ENCODE measurements around the gene LRMDA. TPM values are rescaled to one million over a fixed set of nuclear protein-coding genes. Genes with fewer than 3 reads are reported as not detected.

Gene LRMDA
- total and polyA plus RNA-seq, 4 experiments from 2014 or later: not detected

GRCh38 chr10:75427951-75428350 is 3.5 kb upstream of the LRMDA start:
- Histone ChIP-seq H3K36me3 (ENCODE audit: insufficient read depth, low read length) (no peaks in the 10 kb centered on the region), H3K4me3 (ENCODE audit: low read length in 2 of 2) (no peak overlapping the region), H3K4me1 (ENCODE audit: insufficient read depth, low read length) (no peaks in the 10 kb centered on the region), H3K9me3 (ENCODE audit: control insufficient read depth in 1 of 2, low read length in 2 of 2) (no peaks in the 10 kb centered on the region), H3K27ac (ENCODE audit: low read depth, low read length) (no peak overlapping the region), H3K27me3 (ENCODE audit: insufficient read depth, low read length) (no peaks in the 10 kb centered on the region)
- Mint-ChIP-seq H3K36me3 (no peaks in the 10 kb centered on the region), H3K27me3 (peaks cover 23 to 34% of the 10 kb centered on the region in 2 donors), H3K27ac (no peak overlapping the region), H3K4me3 (no peak overlapping the region), H3K9me3 (peaks cover 0 to 2% (median 0%) of the 10 kb centered on the region in 8 donors), H3K4me1 (peaks cover 0 to 4% (median 2%) of the 10 kb centered on the region in 4 donors)
- POLR2A ChIA-PET (ENCODE audit: partially characterized antibody): no interaction called here
- CTCF ChIA-PET (ENCODE audit: partially characterized antibody): no interaction called here
- intact Hi-C loops (cut with micrococcal nuclease): no loop called here
- no peak for DNase-seq

GRCh38 chr10:75428434-75429158 is 2.8 kb upstream of the LRMDA start:
- H3K36me3 ChIP-seq (ENCODE audit: insufficient read depth, low read length): no peaks in the 10 kb centered on the region
- ChIA-PET CTCF (ENCODE audit: partially characterized antibody) (no interaction called here), POLR2A (ENCODE audit: partially characterized antibody) (no interaction called here)
- H3K4me1 Mint-ChIP-seq: peaks cover 0 to 4% (median 2%) of the 10 kb centered on the region in 4 donors
- no peak for DNase-seq
- no peak overlapping the region for H3K4me3 Mint-ChIP-seq
- H3K4me3 ChIP-seq (ENCODE audit: low read length in 2 of 2): no peak overlapping the region
- peaks cover 0 to 2% (median 0%) of the 10 kb centered on the region in 8 donors for H3K9me3 Mint-ChIP-seq
- intact Hi-C loops (cut with micrococcal nuclease): no loop called here
- no peaks in the 10 kb centered on the region for H3K4me1 ChIP-seq (ENCODE audit: insufficient read depth, low read length)
- H3K9me3 ChIP-seq (ENCODE audit: control insufficient read depth in 1 of 2, low read length in 2 of 2): no peaks in the 10 kb centered on the region
- H3K27me3 ChIP-seq (ENCODE audit: insufficient read depth, low read length): no peaks in the 10 kb centered on the region
- H3K27ac Mint-ChIP-seq: no peak overlapping the region
- H3K27me3 Mint-ChIP-seq: peaks cover 27 to 37% of the 10 kb centered on the region in 2 donors
- no peak overlapping the region for H3K27ac ChIP-seq (ENCODE audit: low read depth, low read length)
- H3K36me3 Mint-ChIP-seq: no peaks in the 10 kb centered on the region

- Mint-ChIP-seq H3K36me3 (no peaks in the 10 kb centered on the region), H3K27ac (no peak overlapping the region), H3K4me1 (peaks cover 0 to 4% (median 2%) of the 10 kb centered on the region in 4 donors), H3K27me3 (peaks cover 30 to 42% of the 10 kb centered on the region in 2 donors), H3K4me3 (no peak overlapping the region), H3K9me3 (peaks cover 0 to 2% (median 0%) of the 10 kb centered on the region in 8 donors)
- H3K4me1 ChIP-seq (ENCODE audit: insufficient read depth, low read length): no peaks in the 10 kb centered on the region
- H3K27me3 ChIP-seq (ENCODE audit: insufficient read depth, low read length): no peaks in the 10 kb centered on the region
- ChIA-PET CTCF (ENCODE audit: partially characterized antibody) (no interaction called here), POLR2A (ENCODE audit: partially characterized antibody) (no interaction called here)
- no peak for DNase-seq
- no peaks in the 10 kb centered on the region for H3K36me3 ChIP-seq (ENCODE audit: insufficient read depth, low read length)
- H3K27ac ChIP-seq (ENCODE audit: low read depth, low read length): no peak overlapping the region
- intact Hi-C loops (cut with micrococcal nuclease): no loop called here
- H3K4me3 ChIP-seq (ENCODE audit: low read length in 2 of 2): no peak overlapping the region
- no peaks in the 10 kb centered on the region for H3K9me3 ChIP-seq (ENCODE audit: control insufficient read depth in 1 of 2, low read length in 2 of 2)
These were observed 2.1 kb upstream of the LRMDA start for GRCh38 chr10:75429159-75429827.

- no peak overlapping the region for H3K4me3 Mint-ChIP-seq
- peaks cover 0 to 2% (median 0%) of the 10 kb centered on the region in 8 donors for H3K9me3 Mint-ChIP-seq
- H3K27me3 ChIP-seq (ENCODE audit: insufficient read depth, low read length): no peaks in the 10 kb centered on the region
- H3K27ac ChIP-seq (ENCODE audit: low read depth, low read length): no peak overlapping the region
- intact Hi-C loops (cut with micrococcal nuclease): no loop called here
- CTCF ChIA-PET (ENCODE audit: partially characterized antibody): no interaction called here
- peaks cover 31 to 44% of the 10 kb centered on the region in 2 donors for H3K27me3 Mint-ChIP-seq
- POLR2A ChIA-PET (ENCODE audit: partially characterized antibody): no interaction called here
- no peaks in the 10 kb centered on the region for H3K9me3 ChIP-seq (ENCODE audit: control insufficient read depth in 1 of 2, low read length in 2 of 2)
- no peaks in the 10 kb centered on the region for H3K36me3 ChIP-seq (ENCODE audit: insufficient read depth, low read length)
- no peak for DNase-seq
- H3K4me1 Mint-ChIP-seq: peaks cover 0 to 4% (median 2%) of the 10 kb centered on the region in 4 donors
- H3K4me3 ChIP-seq (ENCODE audit: low read length in 2 of 2): no peak overlapping the region
- no peaks in the 10 kb centered on the region for H3K36me3 Mint-ChIP-seq
- peak overlapping the region in 1 of 7 donors; percentile 66 for H3K27ac Mint-ChIP-seq
- no peaks in the 10 kb centered on the region for H3K4me1 ChIP-seq (ENCODE audit: insufficient read depth, low read length)
These were observed 1.2 kb upstream of the LRMDA start for GRCh38 chr10:75430000-75430763.

- Histone ChIP-seq H3K4me3 (ENCODE audit: low read length in 2 of 2) (no peak overlapping the region), H3K4me1 (ENCODE audit: insufficient read depth, low read length) (no peaks in the 10 kb centered on the region), H3K9me3 (ENCODE audit: control insufficient read depth in 1 of 2, low read length in 2 of 2) (no peaks in the 10 kb centered on the region), H3K36me3 (ENCODE audit: insufficient read depth, low read length) (no peaks in the 10 kb centered on the region), H3K27me3 (ENCODE audit: insufficient read depth, low read length) (no peaks in the 10 kb centered on the region), H3K27ac (ENCODE audit: low read depth, low read length) (no peak overlapping the region)
- intact Hi-C loops (cut with micrococcal nuclease): no loop called here
- H3K27ac Mint-ChIP-seq: no peak overlapping the region
- peaks cover 36 to 46% of the 10 kb centered on the region in 2 donors for H3K27me3 Mint-ChIP-seq
- no peaks in the 10 kb centered on the region for H3K36me3 Mint-ChIP-seq
- H3K4me1 Mint-ChIP-seq: peaks cover 0 to 4% (median 2%) of the 10 kb centered on the region in 4 donors
- no peak for DNase-seq
- peaks cover 0 to 2% (median 0%) of the 10 kb centered on the region in 8 donors for H3K9me3 Mint-ChIP-seq
- POLR2A ChIA-PET (ENCODE audit: partially characterized antibody): no interaction called here
- CTCF ChIA-PET (ENCODE audit: partially characterized antibody): interaction anchor here (1.0 kb wide), 1 partner anchor 13 kb away, joined by 3 read pairs; no protein-coding TSS in a partner anchor
- peak overlapping the region in 1 of 8 donors; percentile 40 for H3K4me3 Mint-ChIP-seq
These were observed 752 bp downstream of the LRMDA start for GRCh38 chr10:75432176-75432575.

- H3K27ac Mint-ChIP-seq: no peak overlapping the region
- CTCF ChIA-PET (ENCODE audit: partially characterized antibody): interaction anchor here (0.5 to 1.0 kb wide), 2 partner anchors 13 to 108 kb away, joined by 3 read pairs; no protein-coding TSS in a partner anchor
- DNase-seq: no peak
- POLR2A ChIA-PET (ENCODE audit: partially characterized antibody): no interaction called here
- peaks cover 0 to 4% (median 2%) of the 10 kb centered on the region in 4 donors for H3K4me1 Mint-ChIP-seq
- intact Hi-C loops (cut with micrococcal nuclease): no loop called here
- no peaks in the 10 kb centered on the region for H3K36me3 Mint-ChIP-seq
- H3K36me3 ChIP-seq (ENCODE audit: insufficient read depth, low read length): no peaks in the 10 kb centered on the region
- H3K4me3 Mint-ChIP-seq: no peak overlapping the region
- no peaks in the 10 kb centered on the region for H3K4me1 ChIP-seq (ENCODE audit: insufficient read depth, low read length)
- no peak overlapping the region for H3K27ac ChIP-seq (ENCODE audit: low read depth, low read length)
- peaks cover 38 to 46% of the 10 kb centered on the region in 2 donors for H3K27me3 Mint-ChIP-seq
- H3K9me3 ChIP-seq (ENCODE audit: control insufficient read depth in 1 of 2, low read length in 2 of 2): no peaks in the 10 kb centered on the region
- H3K9me3 Mint-ChIP-seq: peaks cover 0 to 2% (median 0%) of the 10 kb centered on the region in 8 donors
- H3K4me3 ChIP-seq (ENCODE audit: low read length in 2 of 2): no peak overlapping the region
- no peaks in the 10 kb centered on the region for H3K27me3 ChIP-seq (ENCODE audit: insufficient read depth, low read length)
These were observed 1.3 kb downstream of the LRMDA start for GRCh38 chr10:75432763-75433162.

GRCh38 chr10:75433216-75433615 is 1.8 kb downstream of the LRMDA start:
- H3K27me3 ChIP-seq (ENCODE audit: insufficient read depth, low read length): no peaks in the 10 kb centered on the region
- H3K4me3 ChIP-seq (ENCODE audit: low read length in 2 of 2): no peak overlapping the region
- DNase-seq: no peak
- no peaks in the 10 kb centered on the region for H3K36me3 ChIP-seq (ENCODE audit: insufficient read depth, low read length)
- H3K9me3 Mint-ChIP-seq: peaks cover 0 to 2% (median 0%) of the 10 kb centered on the region in 8 donors
- no peak overlapping the region for H3K27ac ChIP-seq (ENCODE audit: low read depth, low read length)
- H3K9me3 ChIP-seq (ENCODE audit: control insufficient read depth in 1 of 2, low read length in 2 of 2): no peaks in the 10 kb centered on the region
- no peaks in the 10 kb centered on the region for H3K4me1 ChIP-seq (ENCODE audit: insufficient read depth, low read length)
- H3K27ac Mint-ChIP-seq: no peak overlapping the region
- peaks cover 0 to 4% (median 2%) of the 10 kb centered on the region in 4 donors for H3K4me1 Mint-ChIP-seq
- intact Hi-C loops (cut with micrococcal nuclease): no loop called here
- CTCF ChIA-PET (ENCODE audit: partially characterized antibody): interaction anchor here (0.5 to 1.0 kb wide), 2 partner anchors 12 to 108 kb away, joined by 3 read pairs; no protein-coding TSS in a partner anchor
- peaks cover 38 to 45% of the 10 kb centered on the region in 2 donors for H3K27me3 Mint-ChIP-seq
- H3K36me3 Mint-ChIP-seq: no peaks in the 10 kb centered on the region
- H3K4me3 Mint-ChIP-seq: no peak overlapping the region
- POLR2A ChIA-PET (ENCODE audit: partially characterized antibody): no interaction called here
